HEK293T (cell line): ENCODE results near the gene PTGDR.

ENCODE experiments used
- CTCF ChIA-PET: fragments of 350-600 bp; formaldehyde crosslinking; extraction: SDS; loops from one replicate; lab custom pipeline; 2021; ENCODE audit warnings: antibody characterized with exemption, inconsistent platforms; lab: Yijun Ruan, JAX
- POLR2A ChIA-PET: fragments of 350-600 bp; formaldehyde crosslinking; extraction: SDS; loops from one replicate; lab custom pipeline; 2020; ENCODE audit warnings: antibody characterized with exemption, inconsistent platforms; lab: Yijun Ruan, JAX
- DNase-seq: peaks from one replicate; pipeline ENCODE4 v3.0.0; 2012; ENCODE audit warnings: mixed read lengths; ENCODE audit errors: extremely low spot score
- ARNT ChIP-seq: fragments of 450-650 bp; IDR thresholded peaks from 2 replicates; pipeline ENCODE4 v1.6.1; 2017; ENCODE audit warnings: mild to moderate bottlenecking
- BHLHE40 ChIP-seq: fragments of 450-650 bp; IDR thresholded peaks from 2 replicates; pipeline ENCODE4 v1.6.1; 2016; ENCODE audit warnings: mild to moderate bottlenecking, moderate library complexity, borderline replicate concordance
- CTBP1 ChIP-seq: fragments of 450-650 bp; IDR thresholded peaks from 2 replicates; pipeline ENCODE4 v1.6.1; 2016; ENCODE audit warnings: borderline replicate concordance
- ELF4 ChIP-seq: fragments of 450-650 bp; IDR thresholded peaks from 2 replicates; pipeline ENCODE4 v1.6.1; 2017; ENCODE audit warnings: antibody characterized with exemption
- FOXA1 ChIP-seq: fragments of 450-650 bp; IDR thresholded peaks from 2 replicates; pipeline ENCODE4 v1.6.1; 2016; ENCODE audit warnings: mild to moderate bottlenecking
- FOXK2 ChIP-seq: fragments of 450-650 bp; IDR thresholded peaks from 2 replicates; pipeline ENCODE4 v1.6.1; 2016; ENCODE audit warnings: mild to moderate bottlenecking
- FOXM1 ChIP-seq: fragments of 450-650 bp; IDR thresholded peaks from 2 replicates; pipeline ENCODE4 v1.6.1; 2017; ENCODE audit warnings: mild to moderate bottlenecking, borderline replicate concordance
- HDGF ChIP-seq: fragments of 450-650 bp; IDR thresholded peaks from 2 replicates; pipeline ENCODE4 v1.6.1; 2017; ENCODE audit warnings: antibody characterized with exemption, borderline replicate concordance
- L3MBTL2 ChIP-seq: fragments of 450-650 bp; conservative IDR thresholded peaks from 2 replicates; pipeline ENCODE4 v1.6.1; 2016; ENCODE audit warnings: mild to moderate bottlenecking
- LEF1 ChIP-seq: fragments of 450-650 bp; IDR thresholded peaks from 2 replicates; pipeline ENCODE4 v1.6.1; 2017; ENCODE audit warnings: mild to moderate bottlenecking, borderline replicate concordance
- NFRKB ChIP-seq: fragments of 450-650 bp; IDR thresholded peaks from 2 replicates; pipeline ENCODE4 v1.6.1; 2016; ENCODE audit warnings: mild to moderate bottlenecking, moderate library complexity
- PKNOX1 ChIP-seq: fragments of 450-650 bp; IDR thresholded peaks from 2 replicates; pipeline ENCODE4 v1.6.1; 2016
- SP1 ChIP-seq: fragments of 450-650 bp; IDR thresholded peaks from 2 replicates; pipeline ENCODE4 v1.6.1; 2017
- SUZ12 ChIP-seq: fragments of 450-650 bp; IDR thresholded peaks from 2 replicates; pipeline ENCODE4 v1.6.1; 2016; ENCODE audit warnings: mild to moderate bottlenecking
- TARDBP ChIP-seq: fragments of 450-650 bp; IDR thresholded peaks from 2 replicates; pipeline ENCODE4 v1.6.1; 2016
- ZNF384 ChIP-seq: fragments of 450-650 bp; IDR thresholded peaks from 2 replicates; pipeline ENCODE4 v1.6.1; 2016

Gene PTGDR, protein sequence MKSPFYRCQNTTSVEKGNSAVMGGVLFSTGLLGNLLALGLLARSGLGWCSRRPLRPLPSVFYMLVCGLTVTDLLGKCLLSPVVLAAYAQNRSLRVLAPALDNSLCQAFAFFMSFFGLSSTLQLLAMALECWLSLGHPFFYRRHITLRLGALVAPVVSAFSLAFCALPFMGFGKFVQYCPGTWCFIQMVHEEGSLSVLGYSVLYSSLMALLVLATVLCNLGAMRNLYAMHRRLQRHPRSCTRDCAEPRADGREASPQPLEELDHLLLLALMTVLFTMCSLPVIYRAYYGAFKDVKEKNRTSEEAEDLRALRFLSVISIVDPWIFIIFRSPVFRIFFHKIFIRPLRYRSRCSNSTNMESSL

DNA sequence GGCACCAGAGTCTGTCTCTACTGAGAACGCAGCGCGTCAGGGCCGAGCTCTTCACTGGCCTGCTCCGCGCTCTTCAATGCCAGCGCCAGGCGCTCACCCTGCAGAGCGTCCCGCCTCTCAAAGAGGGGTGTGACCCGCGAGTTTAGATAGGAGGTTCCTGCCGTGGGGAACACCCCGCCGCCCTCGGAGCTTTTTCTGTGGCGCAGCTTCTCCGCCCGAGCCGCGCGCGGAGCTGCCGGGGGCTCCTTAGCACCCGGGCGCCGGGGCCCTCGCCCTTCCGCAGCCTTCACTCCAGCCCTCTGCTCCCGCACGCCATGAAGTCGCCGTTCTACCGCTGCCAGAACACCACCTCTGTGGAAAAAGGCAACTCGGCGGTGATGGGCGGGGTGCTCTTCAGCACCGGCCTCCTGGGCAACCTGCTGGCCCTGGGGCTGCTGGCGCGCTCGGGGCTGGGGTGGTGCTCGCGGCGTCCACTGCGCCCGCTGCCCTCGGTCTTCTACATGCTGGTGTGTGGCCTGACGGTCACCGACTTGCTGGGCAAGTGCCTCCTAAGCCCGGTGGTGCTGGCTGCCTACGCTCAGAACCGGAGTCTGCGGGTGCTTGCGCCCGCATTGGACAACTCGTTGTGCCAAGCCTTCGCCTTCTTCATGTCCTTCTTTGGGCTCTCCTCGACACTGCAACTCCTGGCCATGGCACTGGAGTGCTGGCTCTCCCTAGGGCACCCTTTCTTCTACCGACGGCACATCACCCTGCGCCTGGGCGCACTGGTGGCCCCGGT lies at the start of gene PTGDR:
TSS of gene PTGDR (plus strand) at position 198 of the 778 bp plus-strand sequence. CDS start at position 315, 117 bp downstream.
- POLR2A ChIA-PET = no interaction called here
- DNase-seq = no peak
- CTCF ChIA-PET = no interaction called here
- no peak for TF ChIP-seq ELF4
- TF ChIP-seq L3MBTL2 = no peak
- TF ChIP-seq CTBP1 = no peak
- TF ChIP-seq NFRKB = no peak
- no peak for TF ChIP-seq ZNF384
- no peak for TF ChIP-seq HDGF
- no peak for TF ChIP-seq TARDBP
- no peak for TF ChIP-seq FOXA1
- no peak for TF ChIP-seq ARNT
- TF ChIP-seq SUZ12 = no peak
- TF ChIP-seq PKNOX1 = no peak
- TF ChIP-seq BHLHE40 = no peak
- no peak for TF ChIP-seq LEF1
- no peak for TF ChIP-seq FOXM1
- TF ChIP-seq FOXK2 = no peak
- no peak for TF ChIP-seq SP1

- ChIA-PET CTCF (interaction anchor here (0.7 kb wide), 1 partner anchor 1241 kb away, joined by 4 read pairs; no protein-coding TSS in a partner anchor), POLR2A (no interaction called here)
- no peak for TF ChIP-seq ELF4
- no peak for TF ChIP-seq ZNF384
- TF ChIP-seq FOXM1 = no peak
- TF ChIP-seq HDGF = no peak
- TF ChIP-seq SUZ12 = no peak
- TF ChIP-seq LEF1 = no peak
- no peak for TF ChIP-seq L3MBTL2
- no peak for TF ChIP-seq NFRKB
- no peak for TF ChIP-seq TARDBP
Observed at GRCh38 chr14:52219488-52220084, 47.9 kb upstream of the PTGDR start.

DNA sequence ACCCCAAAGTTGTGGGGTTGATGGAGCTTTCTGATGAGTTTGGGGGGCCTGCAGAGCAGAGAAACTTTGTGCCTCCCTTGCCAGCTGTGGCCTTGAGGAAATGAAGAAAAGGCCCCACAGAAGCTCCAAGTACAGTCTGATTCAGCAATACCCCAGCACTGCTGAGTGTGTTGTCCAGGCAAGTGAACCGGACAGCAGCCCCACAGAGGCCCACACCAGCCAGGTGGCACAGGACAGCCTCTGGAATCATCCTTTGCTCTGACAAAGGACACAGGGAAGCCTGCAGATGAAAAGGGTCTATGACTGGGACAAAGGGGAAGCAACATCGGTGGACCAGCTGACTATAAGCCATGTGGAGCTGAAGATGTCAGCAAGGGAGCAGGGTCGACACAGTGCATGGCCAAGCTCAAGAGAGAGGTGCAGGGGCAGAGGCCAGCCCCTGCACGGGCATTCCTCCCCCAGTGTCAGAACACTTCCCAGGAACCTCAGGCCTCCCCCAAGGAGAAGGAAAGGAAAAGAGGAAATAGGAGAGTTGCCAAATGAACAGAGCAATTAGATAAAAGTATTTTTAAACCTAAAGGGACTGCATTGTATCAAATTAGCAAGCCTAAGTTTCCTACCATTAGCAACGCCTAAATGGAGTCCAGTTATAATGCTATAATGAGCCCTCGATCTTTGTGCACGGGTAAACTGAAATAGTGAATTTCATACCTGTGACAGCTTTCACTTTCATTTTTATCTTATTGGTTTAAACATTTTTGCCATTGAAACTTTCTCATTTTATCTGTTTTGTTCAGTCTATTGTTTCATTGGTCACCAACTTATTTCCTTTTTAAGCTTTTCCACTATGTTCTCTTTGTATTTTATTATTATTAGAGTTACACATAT lies 46.3 kb upstream of the PTGDR start:
- DNase-seq = no peak
- POLR2A ChIA-PET = no interaction called here
- CTCF ChIA-PET = interaction anchor here (0.6 kb wide), 1 partner anchor 88 kb away, joined by 4 read pairs; no protein-coding TSS in a partner anchor
- TF ChIP-seq ZNF384 (no peak), SP1 (no peak), FOXK2 (no peak), L3MBTL2 (no peak), FOXM1 (no peak), PKNOX1 (no peak), SUZ12 (no peak), ARNT (no peak), ELF4 (no peak), FOXA1 (no peak), CTBP1 (no peak), BHLHE40 (no peak), TARDBP (no peak), HDGF (no peak), NFRKB (no peak), LEF1 (no peak)

More at GRCh38 chr14:52219488-52220084, 47.9 kb upstream of the PTGDR start:
- no peak for DNase-seq

DNA sequence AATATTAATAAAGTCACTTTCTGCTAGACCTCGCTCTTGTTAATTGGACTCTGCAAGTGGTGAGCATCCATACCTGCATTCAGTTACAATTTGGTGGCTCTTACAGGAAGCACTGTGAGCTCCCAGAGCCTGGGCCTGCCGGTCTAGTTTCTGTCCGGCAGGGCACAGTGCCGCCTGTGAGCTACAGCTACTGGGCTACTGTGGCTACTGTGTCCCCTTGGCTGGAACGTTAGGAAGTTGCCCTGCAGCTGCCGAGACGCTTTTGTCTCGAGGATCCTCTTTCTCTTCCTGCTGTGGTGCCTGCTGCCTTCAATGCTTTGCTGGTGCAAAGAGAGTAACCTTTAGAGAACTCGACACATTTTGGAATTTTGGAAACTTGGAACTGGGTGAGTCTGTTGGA lies 44.6 kb upstream of the PTGDR start:
- ChIA-PET CTCF (no interaction called here), POLR2A (no interaction called here)
- DNase-seq = no peak
- TF ChIP-seq ELF4 (no peak), FOXK2 (no peak), LEF1 (no peak), BHLHE40 (no peak), CTBP1 (no peak), ARNT (no peak)

- CTCF ChIA-PET = interaction anchor here (0.6 kb wide), 1 partner anchor 15 kb away, joined by 3 read pairs; no protein-coding TSS in a partner anchor
- POLR2A ChIA-PET = no interaction called here
- DNase-seq = no peak
- no peak for TF ChIP-seq PKNOX1
Observed at GRCh38 chr14:52227619-52228222, 39.8 kb upstream of the PTGDR start.
